Muscle of back (tissue), 10 donors: ENCODE results near the gene GDAP2. TPM values are rescaled to one million over a fixed set of nuclear protein-coding genes. Genes with fewer than 3 reads are reported as not detected.

Experiments
- polyA plus RNA-seq, 10 donors: library from polyadenylated mRNA; unstranded; fragments of 120-200 nt; gene quantifications; one replicate each; pipeline ENCODE4 v1.2.1, GENCODE V29; 2013; ENCODE audit not compliant: insufficient read length in 10 of 10

Gene GDAP2
- polyA plus RNA-seq, 10 donors: 5.9 to 10.4 (median 8.3) TPM

Other genes with a start within 250 kb of the GDAP2 start
- gene WDR3, start 118 bp upstream of the GDAP2 start, polyA plus RNA-seq: 10 to 100 TPM; 17.3 to 29.1 (median 22.8) TPM